HAP-1 (cell line): ENCODE data around the gene HES3.
"Not testable (repeated sequence)": the region's sequence is repeated elsewhere in the genome, so short reads cannot be mapped to it uniquely, and the experiment has no call there.

Source experiments
- DNase-seq, 2 experiments: peaks; one replicate each; pipeline ENCODE4 v3.0.0-alpha.2; 2016 to 2020; ENCODE audit warnings: low spot score in 2 of 2
- H3K27me3 ChIP-seq: fragments of 250-450 bp; sonication (Bioruptor Pico); 2 replicates; pipeline ENCODE4 v1.5.1; 2020; ENCODE audit warnings: low read depth, mild to moderate bottlenecking, moderate library complexity
- H3K36me3 ChIP-seq: fragments of 250-450 bp; sonication (Bioruptor Pico); replicated peaks from 2 replicates; pipeline ENCODE4 v1.5.1; 2020; ENCODE audit warnings: mild to moderate bottlenecking
- H3K4me1 ChIP-seq: fragments of 250-450 bp; sonication (Bioruptor Pico); 2 replicates; pipeline ENCODE4 v1.5.1; 2020; ENCODE audit warnings: mild to moderate bottlenecking
- H3K4me3 ChIP-seq: fragments of 250-450 bp; sonication (Bioruptor Pico); 2 replicates; pipeline ENCODE4 v1.5.1; 2020; ENCODE audit warnings: mild to moderate bottlenecking, moderate library complexity
- H3K9me3 ChIP-seq: fragments of 250-450 bp; sonication (Bioruptor Pico); 2 replicates; pipeline ENCODE4 v1.5.1; 2020; ENCODE audit warnings: mild to moderate bottlenecking, moderate library complexity
- in situ Hi-C: fragments of 300-500 bp; cut with MboI; formaldehyde crosslinking; loops from 3 replicates; pipeline ENCODE4 v1.14.3; 2020; ENCODE audit warnings: low sequenced_read_pairs, inconsistent platforms, mixed read lengths

HES3 gene

DNA sequence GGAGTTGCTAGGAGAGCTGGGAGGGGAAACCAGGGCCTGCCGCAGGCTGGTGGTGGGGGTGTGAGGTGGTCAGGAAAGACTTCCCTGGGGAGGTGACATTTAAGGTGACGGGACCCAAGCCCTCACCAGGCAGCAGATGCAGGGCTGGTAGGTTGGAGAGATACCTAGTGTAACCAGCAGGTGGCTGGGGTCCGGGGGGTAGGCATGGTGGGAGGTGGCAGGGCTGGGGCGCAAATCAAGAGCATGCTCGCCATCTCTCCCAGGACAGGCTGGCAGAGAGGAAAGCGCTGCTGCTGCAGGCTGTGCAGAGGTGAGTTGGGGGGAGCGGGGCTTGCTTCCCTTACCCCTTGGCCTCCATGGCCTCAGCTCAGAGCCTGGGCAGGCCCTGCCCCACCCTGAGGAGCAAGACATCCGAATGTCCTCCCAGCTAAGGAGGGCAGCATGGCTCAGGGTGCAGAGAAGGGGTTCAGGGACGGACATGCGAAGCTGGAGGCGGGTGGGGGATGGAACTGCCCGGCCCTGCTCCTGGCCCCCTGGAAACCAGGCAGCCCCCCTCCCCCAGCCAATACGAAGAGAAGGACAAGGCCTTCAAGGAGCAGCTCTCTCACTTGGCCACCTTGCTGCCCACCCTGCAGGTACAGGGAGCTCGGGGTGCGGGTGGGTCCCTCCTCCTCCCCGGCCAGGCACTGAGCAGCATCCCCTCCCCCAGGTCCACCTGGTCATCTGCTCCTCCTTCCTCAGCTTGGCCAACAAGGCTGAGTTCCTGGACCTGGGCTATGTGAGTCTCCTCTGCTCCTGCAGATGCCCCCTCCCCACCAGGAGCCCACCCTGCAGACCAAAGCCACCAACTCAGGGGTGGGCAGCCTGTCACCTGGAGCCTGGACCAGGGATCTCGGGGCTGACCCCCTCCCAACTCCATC lies 34.1 kb upstream of the HES3 start:
- Histone ChIP-seq H3K4me3 (peak overlapping the region; percentile 49), H3K9me3 (no peaks in the 10 kb centered on the region), H3K27me3 (no peaks in the 10 kb centered on the region), H3K36me3 (peaks cover 43% of the 10 kb centered on the region), H3K4me1 (peaks cover 17% of the 10 kb centered on the region)
- DNase-seq: peak in 1 of 2 experiments; percentile 81
- in situ Hi-C loops: no loop called here

DNA sequence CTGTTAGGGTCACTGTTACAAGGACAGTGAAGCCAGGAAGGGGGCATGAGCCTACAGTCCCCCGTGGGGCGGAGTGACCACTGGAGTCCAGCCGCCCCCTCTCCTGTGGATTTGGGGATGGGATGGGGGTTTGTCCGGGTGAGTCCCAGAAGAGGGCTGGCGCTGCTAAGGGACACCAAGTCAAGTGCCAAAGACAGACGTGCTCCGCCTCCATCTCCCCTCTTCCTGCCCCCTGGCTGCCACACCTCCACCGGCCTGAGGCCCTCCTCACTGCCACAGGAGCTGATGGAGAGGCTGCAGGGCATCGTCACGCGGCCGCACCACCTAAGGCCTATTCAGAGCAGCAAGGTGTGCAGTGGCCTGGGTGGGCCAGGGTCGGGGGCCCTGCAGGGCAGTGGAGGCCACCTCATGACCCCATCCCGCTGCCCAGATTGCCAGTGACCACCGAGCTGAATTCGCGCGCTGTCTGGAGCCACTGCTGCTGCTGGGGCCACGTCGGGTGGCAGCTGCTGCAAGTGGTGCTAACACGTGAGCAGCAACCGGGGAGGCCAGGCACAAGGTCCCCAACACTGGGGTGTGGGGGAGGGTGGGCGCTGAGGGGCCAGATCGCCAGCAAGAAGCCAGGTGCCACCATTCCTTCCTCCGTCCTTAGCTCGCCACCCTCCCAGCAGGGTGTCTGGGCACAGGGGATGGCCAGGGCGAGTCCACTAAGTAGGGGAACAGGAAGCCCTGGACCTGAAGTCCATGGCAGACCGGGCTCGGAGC lies 33.2 kb upstream of the HES3 start:
- H3K4me3 ChIP-seq: no peak overlapping the region
- no peaks in the 10 kb centered on the region for H3K27me3 ChIP-seq
- H3K4me1 ChIP-seq: peaks cover 16% of the 10 kb centered on the region
- in situ Hi-C loops: no loop called here
- H3K9me3 ChIP-seq: no peaks in the 10 kb centered on the region
- DNase-seq: no peak
- H3K36me3 ChIP-seq: peaks cover 43% of the 10 kb centered on the region

DNA sequence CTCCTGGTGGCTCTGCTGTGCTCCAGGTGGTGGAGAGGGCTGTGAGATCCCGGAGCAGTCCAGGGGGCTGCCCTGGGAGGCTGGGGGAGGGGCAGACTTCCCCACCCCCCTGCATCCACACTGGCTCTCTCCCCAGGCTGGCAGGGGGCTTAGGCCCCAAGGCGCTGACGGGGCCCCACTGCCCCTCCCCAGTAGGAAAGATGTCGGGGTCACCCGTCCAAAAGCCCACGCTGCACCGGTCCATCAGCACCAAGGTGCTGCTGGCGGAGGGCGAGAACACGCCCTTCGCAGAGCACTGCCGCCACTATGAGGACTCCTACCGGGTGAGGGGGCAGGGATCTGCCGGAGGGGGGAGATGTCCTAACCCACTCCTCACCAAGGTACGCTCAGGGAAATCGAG lies 32.2 kb upstream of the HES3 start:
- in situ Hi-C loops: no loop called here
- no peaks in the 10 kb centered on the region for H3K9me3 ChIP-seq
- H3K36me3 ChIP-seq: peaks cover 43% of the 10 kb centered on the region
- no peak overlapping the region for H3K4me3 ChIP-seq
- peaks cover 16% of the 10 kb centered on the region for H3K4me1 ChIP-seq
- no peak for DNase-seq
- H3K27me3 ChIP-seq: no peaks in the 10 kb centered on the region

DNA sequence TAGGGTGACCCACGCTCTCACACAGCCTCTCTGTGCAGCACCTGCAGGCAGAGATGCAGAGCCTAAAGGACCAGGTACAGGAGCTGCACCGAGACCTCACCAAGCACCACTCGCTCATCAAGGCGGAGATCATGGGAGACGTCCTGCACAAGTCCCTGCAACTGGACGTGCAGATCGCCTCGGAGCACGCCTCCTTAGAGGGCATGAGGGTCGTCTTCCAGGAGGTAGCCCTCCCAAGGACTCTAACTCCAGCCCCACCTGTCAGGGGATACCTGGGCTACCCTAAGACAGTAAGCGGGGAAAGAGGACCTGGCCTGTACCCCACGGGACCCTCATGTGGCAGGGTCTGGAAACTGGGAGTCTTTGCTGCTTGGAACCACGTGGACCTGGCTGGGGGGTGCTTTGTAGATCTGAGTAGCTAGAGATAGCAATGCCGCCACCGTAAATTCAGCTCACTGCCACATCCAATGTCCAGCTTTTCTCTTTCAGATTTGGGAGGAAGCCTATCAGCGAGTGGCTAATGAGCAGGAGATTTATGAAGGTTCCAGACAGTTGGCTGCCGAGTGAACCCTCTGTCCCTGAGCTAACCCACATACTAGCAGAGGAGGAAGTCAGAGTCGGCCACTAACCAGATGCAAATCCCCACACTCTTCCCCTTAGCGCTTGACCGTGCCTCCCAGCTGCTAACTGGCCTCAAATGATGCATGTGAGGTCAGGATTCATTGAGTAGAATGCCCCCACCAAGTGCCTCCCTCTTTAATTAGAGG lies 31.6 kb upstream of the HES3 start:
- peaks cover 43% of the 10 kb centered on the region for H3K36me3 ChIP-seq
- H3K4me3 ChIP-seq: no peak overlapping the region
- no peaks in the 10 kb centered on the region for H3K27me3 ChIP-seq
- in situ Hi-C loops: no loop called here
- H3K4me1 ChIP-seq: peaks cover 16% of the 10 kb centered on the region
- DNase-seq: no peak
- no peaks in the 10 kb centered on the region for H3K9me3 ChIP-seq

DNA sequence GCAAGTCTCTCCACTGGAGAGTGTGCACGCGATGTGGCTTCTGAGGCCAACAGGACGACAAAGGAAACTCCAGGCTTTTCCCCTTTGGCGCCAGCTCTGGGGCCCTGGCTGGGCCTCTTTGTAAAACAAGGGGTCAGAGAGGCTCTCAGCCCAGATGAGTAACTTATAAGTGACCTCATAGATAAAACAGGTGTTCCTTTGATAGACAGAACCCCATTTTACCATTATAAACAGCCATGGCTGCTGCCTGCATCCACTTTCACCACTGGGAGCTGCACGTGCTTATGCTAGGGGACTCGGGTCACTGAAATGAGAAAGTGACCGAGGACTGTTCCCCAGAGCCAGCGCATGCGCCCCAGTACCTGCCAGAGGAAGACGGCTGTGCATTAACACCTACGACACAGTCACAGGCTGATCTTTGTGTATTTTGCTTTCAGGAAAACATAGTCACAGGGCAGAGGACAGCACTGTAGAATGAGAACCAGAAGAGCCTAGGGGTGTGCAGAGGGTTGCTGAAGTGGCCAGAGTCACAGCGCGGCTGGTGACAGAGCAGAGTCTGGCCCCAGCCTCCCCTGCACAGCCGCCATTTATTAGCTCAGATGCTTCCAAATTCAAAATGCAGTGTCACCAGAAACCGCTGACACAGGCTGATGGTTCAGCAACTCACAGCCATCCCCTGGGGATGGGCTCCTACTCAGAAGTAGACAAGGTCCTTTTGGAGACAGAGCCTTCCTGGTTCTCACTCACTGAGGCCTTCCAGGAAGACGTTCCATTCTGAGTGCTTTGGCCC lies 25.4 kb upstream of the HES3 start:
- H3K9me3 ChIP-seq: no peaks in the 10 kb centered on the region
- DNase-seq: no peak
- no peak overlapping the region for H3K4me3 ChIP-seq
- in situ Hi-C loops: no loop called here
- no peaks in the 10 kb centered on the region for H3K27me3 ChIP-seq
- no peaks in the 10 kb centered on the region for H3K4me1 ChIP-seq
- peaks cover 37% of the 10 kb centered on the region for H3K36me3 ChIP-seq

DNA sequence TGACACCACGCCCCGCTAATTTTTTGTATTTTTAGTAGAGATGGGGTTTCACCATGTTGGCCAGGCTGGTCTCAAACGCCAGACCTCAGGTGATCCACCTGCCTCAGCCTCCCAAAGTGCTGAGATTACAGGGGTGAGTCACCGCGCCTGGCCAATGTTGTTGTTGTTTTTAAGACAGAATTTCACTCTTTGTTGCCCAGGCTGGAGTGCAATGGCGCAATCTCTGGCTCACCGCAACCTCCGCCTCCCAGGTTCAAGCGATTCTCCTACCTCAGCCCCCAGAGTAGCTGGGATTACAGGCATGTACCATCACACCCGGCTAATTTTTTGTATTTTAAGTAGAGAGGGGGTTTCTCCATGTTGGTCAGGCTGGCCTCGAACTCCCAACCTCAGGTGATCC lies 24.3 kb upstream of the HES3 start:
- DNase-seq, in situ Hi-C loops, H3K9me3 ChIP-seq, H3K4me1 ChIP-seq, H3K27me3 ChIP-seq, H3K4me3 ChIP-seq: not testable (repeated sequence)
- peaks cover 46% of the 10 kb centered on the region for H3K36me3 ChIP-seq

DNA sequence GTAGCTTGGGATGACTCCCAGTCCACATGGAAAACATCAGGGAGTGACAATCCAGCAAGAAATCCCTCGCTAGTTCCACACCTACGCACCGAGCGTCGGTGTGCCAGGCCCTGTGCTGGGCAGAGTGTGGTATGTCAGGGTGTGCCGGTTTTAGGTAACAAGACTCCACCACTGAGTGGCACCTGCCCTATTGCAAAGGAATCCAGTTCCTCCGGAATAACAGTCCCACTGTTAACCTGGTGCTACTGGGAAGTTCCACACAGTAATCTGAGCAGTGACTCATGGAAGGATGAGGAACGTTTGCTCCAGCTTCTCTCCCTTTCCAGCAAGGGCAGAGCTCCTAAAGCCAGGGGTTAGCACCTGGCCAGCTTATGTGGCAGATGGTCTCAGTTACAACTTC lies 23.7 kb upstream of the HES3 start:
- H3K36me3 ChIP-seq: peaks cover 52% of the 10 kb centered on the region
- no peaks in the 10 kb centered on the region for H3K9me3 ChIP-seq
- in situ Hi-C loops: no loop called here
- no peak overlapping the region for H3K4me3 ChIP-seq
- no peaks in the 10 kb centered on the region for H3K4me1 ChIP-seq
- no peaks in the 10 kb centered on the region for H3K27me3 ChIP-seq
- no peak for DNase-seq

DNA sequence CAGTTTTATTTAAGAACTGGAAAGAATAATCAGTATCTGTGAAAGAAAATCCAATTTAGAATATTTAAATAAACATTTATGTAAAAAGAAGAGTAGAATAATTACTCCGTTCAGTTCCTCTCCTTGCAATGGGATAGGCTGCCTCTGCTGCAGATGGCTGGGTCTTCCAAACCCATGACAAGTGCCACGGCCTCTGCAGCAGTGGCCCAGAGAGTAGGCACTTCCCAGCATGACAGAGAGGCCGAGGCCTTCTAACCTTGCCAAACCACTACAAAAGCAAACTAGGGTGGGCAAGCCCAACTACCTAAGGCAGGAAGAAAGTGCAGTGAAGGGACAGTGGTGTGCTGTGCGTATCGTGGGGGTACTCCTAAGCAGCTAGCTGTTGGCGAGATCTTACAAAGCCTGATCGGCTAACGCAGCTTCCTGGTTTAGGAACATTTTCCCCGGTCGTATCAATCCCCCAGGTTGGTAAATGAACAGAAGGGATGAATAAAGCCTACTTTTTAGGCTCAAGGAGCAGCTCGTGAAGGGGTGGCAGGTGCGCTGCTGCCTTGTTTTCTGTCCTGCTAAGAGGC lies 22.7 kb upstream of the HES3 start:
- in situ Hi-C loops: no loop called here
- Histone ChIP-seq H3K9me3 (no peaks in the 10 kb centered on the region), H3K4me1 (no peaks in the 10 kb centered on the region), H3K27me3 (no peaks in the 10 kb centered on the region), H3K4me3 (no peak overlapping the region), H3K36me3 (peaks cover 62% of the 10 kb centered on the region)
- DNase-seq: no peak

DNA sequence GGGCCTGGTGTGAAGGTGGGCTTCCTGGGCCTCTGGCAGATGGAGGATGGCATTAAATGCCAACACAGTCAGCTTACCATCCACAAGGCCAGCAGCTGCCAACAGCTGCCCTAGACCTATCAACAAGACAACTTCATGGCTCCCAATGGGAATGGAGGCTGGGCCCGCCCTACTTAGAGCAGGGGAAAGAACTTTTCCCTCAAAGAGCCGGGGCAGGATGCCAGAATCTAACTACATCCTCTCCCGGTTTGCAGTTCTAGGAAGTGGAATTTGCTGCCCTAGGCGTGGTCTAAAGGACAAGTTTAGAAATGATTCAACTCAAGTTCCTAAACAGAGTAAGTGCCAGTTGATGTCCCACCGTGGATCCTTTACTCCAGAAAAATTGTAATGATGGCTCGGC lies 21.3 kb upstream of the HES3 start:
- no peaks in the 10 kb centered on the region for H3K4me1 ChIP-seq
- no peaks in the 10 kb centered on the region for H3K9me3 ChIP-seq
- H3K36me3 ChIP-seq: peaks cover 76% of the 10 kb centered on the region
- H3K4me3 ChIP-seq: no peak overlapping the region
- no peak for DNase-seq
- in situ Hi-C loops: no loop called here
- no peaks in the 10 kb centered on the region for H3K27me3 ChIP-seq

DNA sequence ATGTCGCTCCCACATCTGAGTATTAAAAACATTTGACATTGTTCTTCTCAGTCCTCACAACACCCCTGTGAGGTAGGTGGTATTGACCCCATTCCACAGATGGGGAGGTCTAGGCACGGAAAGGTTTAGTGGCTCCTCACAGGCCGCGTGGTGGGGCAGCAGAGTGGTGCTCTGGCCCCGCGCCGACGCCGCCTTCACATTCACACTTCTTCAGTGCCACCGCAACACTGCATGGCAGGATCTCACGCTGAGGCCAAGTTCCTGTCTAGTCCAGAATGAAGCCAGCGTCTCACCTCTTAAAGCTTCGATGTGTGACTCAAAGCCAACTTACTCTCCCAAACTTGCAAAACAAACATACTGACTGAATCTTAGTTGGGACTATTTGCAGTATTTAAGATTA lies 20.4 kb upstream of the HES3 start:
- peaks cover 82% of the 10 kb centered on the region for H3K36me3 ChIP-seq
- no peaks in the 10 kb centered on the region for H3K9me3 ChIP-seq
- H3K27me3 ChIP-seq: no peaks in the 10 kb centered on the region
- in situ Hi-C loops: no loop called here
- no peaks in the 10 kb centered on the region for H3K4me1 ChIP-seq
- no peak for DNase-seq
- H3K4me3 ChIP-seq: no peak overlapping the region

DNA sequence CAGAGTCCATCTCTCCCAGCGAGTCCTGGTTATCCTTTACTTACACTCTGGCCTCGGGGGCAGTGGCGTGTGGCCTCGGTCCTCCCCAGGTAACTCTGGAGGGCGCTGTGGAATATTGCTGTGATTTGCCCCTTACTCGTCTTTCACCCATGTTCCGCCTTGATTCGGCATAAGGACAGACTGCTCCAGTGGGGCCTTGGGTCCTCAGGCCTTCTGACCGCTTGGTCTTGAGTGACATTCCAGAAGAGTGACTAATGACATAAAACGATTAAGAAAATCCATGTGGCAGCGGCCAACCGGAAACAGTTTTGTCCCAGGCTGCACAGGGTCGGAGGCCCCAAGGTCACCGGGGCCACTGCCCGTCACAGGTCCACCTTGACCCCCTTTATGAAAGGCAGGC lies 19.3 kb upstream of the HES3 start:
- H3K4me3 ChIP-seq: no peak overlapping the region
- in situ Hi-C loops: no loop called here
- no peaks in the 10 kb centered on the region for H3K4me1 ChIP-seq
- H3K36me3 ChIP-seq: peaks cover 93% of the 10 kb centered on the region
- no peaks in the 10 kb centered on the region for H3K9me3 ChIP-seq
- no peak for DNase-seq
- no peaks in the 10 kb centered on the region for H3K27me3 ChIP-seq

DNA sequence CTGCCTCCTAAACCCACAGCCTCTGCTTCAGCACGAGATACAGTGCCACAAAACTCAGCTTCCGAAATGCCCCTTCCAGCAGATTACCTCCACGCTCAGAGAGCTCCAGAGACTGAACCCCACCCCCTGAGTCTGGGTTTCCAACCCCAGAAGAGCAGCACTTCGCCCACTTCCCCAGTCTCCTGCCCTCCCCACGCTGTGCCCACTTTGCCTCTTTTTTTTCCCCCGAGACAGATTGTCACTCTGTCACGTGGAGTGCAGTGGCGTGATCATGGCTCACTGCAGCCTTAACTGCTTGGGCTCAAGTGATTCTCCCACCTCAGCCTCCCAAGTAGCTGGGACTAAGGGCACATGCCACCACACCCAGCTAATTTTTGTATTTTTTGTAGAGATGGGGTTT lies 18.3 kb upstream of the HES3 start:
- Histone ChIP-seq H3K36me3 (peaks cover 100% of the 10 kb centered on the region), H3K9me3 (no peaks in the 10 kb centered on the region), H3K4me3 (no peak overlapping the region), H3K4me1 (no peaks in the 10 kb centered on the region), H3K27me3 (no peaks in the 10 kb centered on the region)
- no peak for DNase-seq
- in situ Hi-C loops: no loop called here

DNA sequence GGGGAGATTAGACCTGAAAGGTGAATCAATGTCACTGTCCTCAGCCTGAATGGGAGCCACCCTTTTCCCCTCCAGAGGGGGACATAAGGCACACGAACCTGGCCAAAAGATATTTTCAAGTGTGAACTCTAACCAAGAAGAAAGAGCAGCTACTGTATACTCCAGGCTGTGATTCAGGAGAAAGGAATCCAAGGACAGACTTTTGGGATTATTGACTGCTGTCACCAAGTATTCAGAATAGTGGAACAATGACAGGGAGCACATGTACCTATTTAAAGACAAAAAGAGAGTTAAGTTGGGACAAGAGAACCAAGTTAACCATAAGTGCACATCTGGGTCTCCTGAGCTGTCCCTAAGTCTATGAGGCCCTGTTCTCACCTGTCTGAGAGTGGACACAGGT lies 10.6 kb upstream of the HES3 start:
- in situ Hi-C loops: no loop called here
- peaks cover 57% of the 10 kb centered on the region for H3K36me3 ChIP-seq
- no peaks in the 10 kb centered on the region for H3K27me3 ChIP-seq

More for the DNA sequence above, 10.6 kb upstream of the HES3 start:
- H3K9me3 ChIP-seq: peaks cover 2% of the 10 kb centered on the region; the same call in 1 of the 2 replicates
- no peak overlapping the region; the same call in 1 of the 2 replicates for H3K4me3 ChIP-seq
- peaks cover 12% of the 10 kb centered on the region for H3K4me1 ChIP-seq
- DNase-seq: no peak
